HG03280 (cell line): Measurements from ENCODE around the gene C22orf42.
"Not testable (repeated sequence)": the region's sequence is repeated elsewhere in the genome, so short reads cannot be mapped to it uniquely, and the experiment has no call there.

Experiments used
- ATAC-seq: cut with Tn5 transposase; IDR thresholded peaks from one replicate; pipeline ENCODE4 v1.9.1; 2021; ENCODE audit warnings: mild to moderate bottlenecking, moderate library complexity; ENCODE audit not compliant: unreplicated experiment

Gene C22orf42

DNA sequence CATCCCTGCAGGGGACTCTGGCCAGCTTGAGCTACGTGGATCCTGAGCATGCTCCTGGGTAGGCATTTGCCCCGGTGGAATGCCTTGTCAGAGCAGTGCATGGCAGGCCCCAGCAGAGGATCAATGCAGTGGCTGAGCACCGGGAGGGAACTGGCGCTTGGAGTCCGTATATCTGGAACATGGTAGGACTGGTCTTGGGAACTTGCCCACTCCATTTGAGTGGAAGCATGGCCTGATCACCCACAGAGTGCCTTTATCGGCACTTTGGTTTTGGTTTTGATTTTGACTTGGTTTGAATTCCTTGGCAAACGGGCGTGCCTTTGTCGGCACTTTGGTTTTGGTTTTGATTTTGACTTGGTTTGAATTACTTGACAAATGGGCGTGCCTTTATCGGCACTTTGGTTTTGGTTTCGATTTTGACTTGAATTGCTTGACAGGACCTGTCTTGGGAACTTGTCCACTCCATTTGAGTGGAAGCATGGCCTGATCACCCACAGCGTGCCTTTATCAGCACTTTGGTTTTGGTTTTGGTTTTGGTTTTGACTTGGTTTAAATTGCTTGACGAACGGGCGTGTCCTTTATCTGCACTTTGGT lies 21.3 kb downstream of the C22orf42 start:
- ATAC-seq, result not testable (repeated sequence)

DNA sequence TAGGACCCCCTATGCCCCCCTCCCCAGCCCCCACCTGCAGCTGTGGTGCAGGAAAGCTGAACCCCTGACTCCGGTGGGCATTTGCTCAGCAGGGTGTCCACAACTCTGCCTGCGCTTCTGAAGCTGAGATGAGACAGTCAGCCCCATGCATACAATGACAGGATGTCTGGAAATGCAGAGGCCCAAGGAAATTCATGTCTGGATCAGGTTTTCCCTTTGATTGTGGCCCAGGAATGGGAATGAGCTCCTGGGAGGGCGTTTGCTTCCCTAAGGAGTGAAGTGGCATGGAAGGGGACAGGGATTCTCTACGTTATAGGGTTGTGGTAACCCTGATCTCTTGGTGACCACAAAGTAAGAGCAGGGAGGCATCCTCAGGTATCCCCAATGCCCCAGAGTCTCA lies 22.2 kb downstream of the C22orf42 start:
- not testable (repeated sequence) for ATAC-seq

DNA sequence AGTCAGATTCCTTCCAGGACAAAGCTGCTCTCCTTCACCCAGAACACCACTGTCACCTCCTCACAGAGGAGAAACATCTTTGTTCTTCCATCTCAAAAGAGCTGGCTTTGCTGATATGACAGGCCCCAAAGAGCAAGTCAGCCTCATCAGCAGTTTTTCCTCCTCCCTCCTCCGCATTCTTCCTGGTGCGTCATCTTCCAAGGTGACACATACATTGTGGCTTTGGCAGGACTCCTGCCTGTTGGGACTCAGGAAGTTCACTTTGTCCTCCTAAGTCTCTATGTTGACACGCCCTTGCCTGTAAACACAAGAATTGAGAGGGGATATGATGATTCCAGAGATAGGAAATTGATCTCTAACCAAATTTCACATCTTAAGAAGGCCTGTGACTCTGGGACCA lies 23.1 kb downstream of the C22orf42 start:
- ATAC-seq, result not testable (repeated sequence)

DNA sequence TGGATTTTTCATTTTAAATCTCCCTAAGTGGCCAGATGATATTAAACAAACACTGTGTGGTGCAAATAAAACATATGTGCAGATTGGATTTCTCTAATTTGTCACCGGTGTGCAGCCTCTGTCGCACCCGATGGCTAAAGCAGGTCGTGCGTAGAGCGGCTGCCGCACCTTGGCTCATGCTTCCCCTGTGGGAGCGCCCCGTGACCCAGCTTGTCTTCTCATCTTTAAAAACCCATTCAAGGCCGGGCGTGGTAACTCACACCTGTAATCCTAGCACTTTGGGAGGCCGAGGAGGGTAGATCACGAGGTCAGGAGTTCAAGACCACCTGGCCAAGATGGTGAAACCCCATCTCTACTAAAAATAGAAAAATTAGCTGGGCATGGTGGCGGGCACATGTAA lies 24.3 kb downstream of the C22orf42 start:
- not testable (repeated sequence) for ATAC-seq

DNA sequence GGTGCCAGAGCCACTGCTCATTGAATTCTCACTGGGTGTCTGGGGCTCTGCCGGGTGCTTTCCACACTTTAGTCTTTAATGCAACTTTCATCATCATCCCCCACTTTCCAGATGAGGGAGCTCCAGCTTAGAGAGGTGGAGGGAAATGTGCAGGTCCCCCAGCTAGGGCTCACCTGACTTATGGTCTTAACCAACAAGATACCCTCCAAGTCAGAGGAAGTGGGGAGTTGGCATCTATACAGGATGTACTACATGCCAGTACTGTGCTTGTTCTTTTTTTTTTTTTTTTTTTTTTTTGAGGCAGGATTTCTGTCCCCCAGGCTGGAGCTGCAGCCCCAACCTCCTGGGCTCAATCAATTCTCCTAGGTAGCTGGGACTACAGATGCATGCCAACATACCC lies 26.3 kb downstream of the C22orf42 start:
- ATAC-seq, result no peak

DNA sequence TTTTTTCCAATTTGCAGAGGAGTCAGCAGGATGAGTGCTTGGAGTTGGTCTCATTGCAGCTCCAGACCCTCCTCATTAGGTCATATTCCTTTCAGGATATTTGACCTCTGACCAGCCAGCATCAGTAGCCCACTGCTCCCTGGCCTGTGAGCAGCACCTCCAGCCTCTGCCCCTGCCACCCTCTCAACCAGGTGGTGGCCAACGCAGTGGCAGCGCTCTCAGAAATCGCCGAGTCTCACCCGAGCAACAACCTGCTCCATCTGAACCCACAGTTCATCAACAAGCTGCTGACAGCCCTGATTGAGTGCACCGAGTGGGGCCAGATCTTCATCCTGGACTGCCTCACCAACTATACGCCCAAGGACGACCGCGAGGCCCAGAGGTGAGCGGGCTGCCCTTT lies 27.0 kb downstream of the C22orf42 start:
- ATAC-seq, result no peak

DNA sequence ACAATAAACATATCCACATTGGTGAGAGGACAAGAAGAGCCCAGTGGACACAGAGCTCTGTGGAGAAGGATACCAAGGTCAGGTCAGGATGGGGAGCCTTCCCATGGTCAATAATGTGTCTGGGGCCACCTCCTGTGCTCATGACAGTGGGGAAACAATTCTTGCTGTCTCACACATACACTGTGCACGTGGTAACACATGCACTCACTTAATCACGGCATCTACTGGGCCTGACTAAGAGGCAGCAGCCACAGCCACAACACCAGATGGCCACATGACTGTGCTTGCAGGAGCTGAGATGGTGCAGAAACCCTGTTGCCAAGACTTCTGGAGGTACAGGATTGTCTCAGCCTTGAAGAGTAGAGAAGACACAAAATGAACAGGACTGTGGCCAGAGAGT lies 28.6 kb downstream of the C22orf42 start:
- no peak for ATAC-seq

DNA sequence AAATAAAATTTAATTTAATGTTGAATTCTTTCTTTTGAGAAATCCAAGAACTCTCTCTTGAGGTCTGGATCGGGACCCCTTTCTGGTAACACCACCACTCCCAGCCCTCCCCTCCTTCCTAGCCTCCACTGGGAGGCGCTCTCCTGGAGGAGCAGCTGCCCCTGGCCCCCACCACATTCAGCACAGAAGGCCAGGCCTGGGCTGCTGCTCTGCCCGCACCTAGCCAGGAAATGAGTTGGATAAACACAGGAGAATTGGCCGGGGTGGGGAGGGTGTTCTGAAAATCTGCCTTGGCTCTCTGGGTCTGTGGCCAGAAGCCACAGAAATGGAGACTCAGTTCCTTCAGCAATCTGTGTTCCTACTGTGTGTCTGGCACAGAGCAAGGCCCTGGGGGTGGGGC lies 31.2 kb downstream of the C22orf42 start:
- ATAC-seq, result no peak

DNA sequence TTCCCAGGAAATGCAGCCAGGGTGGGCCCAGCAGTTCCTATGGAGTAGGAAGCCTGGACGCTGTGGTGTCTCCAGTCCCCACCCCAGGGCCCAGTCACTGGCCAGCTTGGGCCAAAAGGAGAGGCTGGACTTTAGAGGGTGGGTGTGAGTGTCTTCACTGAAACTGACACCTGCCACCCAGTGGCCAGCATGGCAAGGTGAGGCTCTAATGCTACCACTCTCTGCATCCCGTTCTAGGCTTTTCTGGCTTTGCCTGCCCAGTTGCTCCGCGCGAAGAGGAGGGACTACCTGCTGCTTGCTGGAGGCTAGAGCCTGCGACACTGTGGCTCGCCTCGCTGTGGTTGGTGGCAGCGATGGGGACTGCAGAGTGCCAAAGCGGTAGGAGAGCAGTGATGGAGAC lies 35.4 kb downstream of the C22orf42 start:
- ATAC-seq, result no peak

DNA sequence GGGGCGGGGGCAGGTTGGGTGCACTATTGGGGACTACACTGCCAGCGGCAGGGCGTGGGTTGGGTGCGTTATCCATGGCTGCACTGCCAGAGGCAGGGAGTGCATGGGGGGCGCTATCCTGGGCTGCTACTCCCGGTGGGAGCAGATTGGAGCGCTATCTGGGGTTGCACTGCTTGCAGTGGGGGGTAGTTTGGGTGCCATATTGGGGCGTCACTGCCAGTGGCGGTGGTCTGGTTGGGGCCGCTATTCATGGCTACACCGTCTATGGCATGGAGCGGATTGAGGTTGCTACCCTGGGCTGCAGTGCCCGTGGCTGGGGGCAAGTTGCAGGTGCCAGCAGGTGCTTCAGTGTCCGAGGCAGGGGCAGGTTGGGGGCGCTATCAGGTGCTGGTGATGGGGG lies 36.2 kb downstream of the C22orf42 start:
- no peak for ATAC-seq

DNA sequence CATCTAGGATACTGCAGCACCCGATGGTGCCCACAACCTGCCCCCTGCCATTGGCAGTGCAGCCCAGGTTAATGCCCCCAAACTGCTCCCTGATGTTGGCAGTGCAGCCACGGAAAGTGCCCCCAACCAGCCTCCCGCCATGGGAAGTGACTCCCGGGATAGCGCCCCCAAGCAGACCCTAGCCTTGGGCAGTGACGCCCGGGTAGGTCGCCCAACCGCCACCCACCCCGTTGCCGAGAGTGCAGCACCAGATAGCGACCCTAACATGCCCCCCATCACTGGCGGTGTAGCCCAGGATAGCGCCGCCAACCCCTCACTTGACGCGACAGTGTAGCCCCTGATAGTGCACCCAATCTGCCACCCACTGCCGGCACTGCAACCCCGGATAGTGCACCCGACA lies 38.5 kb downstream of the C22orf42 start:
- ATAC-seq, result no peak

DNA sequence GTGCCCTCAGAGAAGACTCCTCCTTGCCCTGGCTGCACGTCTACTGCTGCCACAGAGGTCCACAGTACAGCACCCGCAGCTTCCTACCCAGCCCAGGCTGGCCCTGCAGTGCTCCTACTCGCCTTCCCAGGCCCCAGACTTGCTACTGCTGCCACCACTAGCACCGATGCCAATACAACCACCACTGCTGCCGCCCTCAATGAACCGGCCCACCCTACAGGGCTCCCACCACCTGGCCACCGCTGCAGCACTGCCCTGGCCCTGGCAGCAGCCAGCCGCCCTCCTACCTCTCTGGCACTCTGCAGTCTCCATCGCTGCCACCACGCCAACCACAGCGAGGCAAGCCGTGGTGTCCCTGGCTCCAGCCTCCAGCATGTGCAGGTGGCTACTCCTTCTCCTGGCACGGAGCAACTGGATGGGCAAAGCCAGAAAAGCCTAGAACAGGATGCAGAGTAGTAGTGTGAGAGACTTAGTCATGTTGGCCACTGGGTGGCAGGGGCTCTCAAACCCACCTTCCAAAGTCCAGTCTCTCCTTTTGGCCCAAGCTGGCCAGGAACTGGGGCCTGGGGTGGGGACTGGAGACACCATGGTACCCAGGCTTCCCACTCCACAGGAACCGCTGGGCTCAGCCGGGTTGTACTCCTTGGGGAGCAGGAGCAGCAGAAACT lies 39.4 kb downstream of the C22orf42 start:
- ATAC-seq, result no peak

DNA sequence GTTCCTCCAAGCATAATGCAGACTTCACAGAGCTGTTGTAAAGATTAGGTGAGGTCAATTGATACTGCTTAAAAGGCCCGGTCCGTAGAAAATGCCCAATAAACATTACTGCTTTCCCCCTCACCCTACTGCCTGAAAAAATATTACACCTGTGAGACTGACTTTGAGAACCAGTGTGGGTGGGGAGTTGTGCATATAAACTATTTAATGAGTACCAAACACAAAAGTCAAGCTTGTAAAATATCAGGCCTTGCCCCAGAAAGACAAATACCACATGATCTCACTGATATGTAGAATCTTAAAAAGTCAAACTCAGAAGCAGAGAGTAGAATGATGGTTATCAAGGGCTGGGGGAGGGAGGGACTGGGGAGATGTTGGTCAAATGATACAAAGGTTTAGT lies 46.7 kb downstream of the C22orf42 start:
- no peak for ATAC-seq

DNA sequence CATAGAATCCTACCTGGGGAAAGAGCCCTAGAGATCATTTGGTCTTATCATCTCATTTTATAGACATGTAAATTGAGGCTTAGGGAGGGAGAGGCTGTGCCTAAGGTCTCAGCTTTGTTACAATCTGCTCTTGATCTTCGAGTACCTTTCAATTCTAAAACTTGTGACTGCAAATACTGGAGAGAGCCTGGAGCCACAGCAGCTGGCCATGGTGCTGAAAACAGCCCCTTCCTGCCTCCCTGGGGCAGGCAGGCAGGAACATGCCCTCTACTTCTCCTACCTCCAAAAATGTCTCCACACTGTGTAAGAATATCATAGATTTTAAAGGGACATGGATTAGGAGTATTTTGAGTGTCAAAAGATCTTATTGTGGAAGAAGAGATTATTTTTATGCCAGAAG lies 52.2 kb downstream of the C22orf42 start:
- no peak for ATAC-seq

DNA sequence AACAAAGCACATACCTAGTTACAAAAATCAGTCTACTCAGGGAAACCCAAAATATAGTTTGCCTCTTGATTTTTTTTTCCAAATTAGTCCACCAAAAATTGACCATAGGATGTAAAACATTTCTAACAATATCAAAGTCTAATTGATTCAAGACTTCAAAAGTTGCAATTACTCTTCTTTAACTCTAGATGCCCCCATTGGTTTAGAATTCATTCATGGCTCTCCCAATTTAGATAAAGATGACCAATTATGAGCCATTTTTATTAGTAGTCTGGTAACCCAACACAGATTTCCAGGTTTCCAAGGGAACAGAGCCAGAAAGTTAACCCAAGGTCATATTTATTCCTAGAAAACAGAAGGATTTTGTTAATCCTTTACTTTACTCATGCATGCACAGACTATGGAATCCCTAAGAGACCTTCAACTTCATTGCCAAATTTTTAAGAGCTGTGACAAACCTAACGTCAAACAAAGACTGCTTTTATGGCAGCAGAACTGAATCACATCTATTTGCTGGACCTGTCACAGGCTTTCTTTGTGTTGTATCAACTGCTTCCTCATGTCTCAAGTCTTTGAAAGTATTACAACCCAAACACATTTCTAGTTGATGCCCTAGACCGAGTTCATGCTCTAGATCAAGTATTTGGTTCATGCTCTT lies 55.3 kb downstream of the C22orf42 start:
- no peak for ATAC-seq

DNA sequence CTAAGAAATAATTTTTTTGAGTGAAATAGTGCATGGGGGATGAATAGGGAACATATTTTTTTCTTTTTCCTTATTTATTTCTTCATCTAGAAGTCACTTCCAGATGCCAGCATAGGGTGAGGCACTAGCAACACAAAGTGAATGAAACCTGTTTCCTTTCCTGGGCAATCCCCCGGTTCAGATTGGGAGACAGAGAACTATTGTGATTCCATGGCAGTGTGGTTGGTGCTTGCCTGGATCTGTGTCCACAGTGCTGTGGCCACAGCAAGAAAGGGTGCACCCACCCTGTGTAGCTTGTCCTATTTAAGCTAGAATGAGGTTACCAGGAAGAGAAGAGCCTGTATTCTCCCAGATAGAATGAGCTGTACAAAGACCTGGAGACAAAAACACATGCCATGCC lies 58.4 kb downstream of the C22orf42 start:
- no peak for ATAC-seq
